Uterus (tissue), 2 donors: ENCODE measurements around the gene ERC2.

Experiments used
- POLR2A ChIP-seq, 2 donors: fragments of 450-650 bp; IDR thresholded peaks; one replicate each; pipeline ENCODE4 v1.6.1; 2016; ENCODE audit warnings: antibody characterized with exemption in 2 of 2, mild to moderate bottlenecking in 1 of 2, moderate library complexity in 1 of 2
- TF ChIP-seq, protein P1 (sequence below), 4 experiments: fragments of 200-600 bp in 2 of 4; fragments of 450-650 bp in 2 of 4; sonication (generic) in 2 of 4; IDR thresholded peaks; one replicate each; pipeline ENCODE4 v1.5.1; 2016 to 2019; ENCODE audit warnings: antibody characterized with exemption in 4 of 4, mild to moderate bottlenecking in 2 of 4, moderate library complexity in 1 of 4

DNA sequence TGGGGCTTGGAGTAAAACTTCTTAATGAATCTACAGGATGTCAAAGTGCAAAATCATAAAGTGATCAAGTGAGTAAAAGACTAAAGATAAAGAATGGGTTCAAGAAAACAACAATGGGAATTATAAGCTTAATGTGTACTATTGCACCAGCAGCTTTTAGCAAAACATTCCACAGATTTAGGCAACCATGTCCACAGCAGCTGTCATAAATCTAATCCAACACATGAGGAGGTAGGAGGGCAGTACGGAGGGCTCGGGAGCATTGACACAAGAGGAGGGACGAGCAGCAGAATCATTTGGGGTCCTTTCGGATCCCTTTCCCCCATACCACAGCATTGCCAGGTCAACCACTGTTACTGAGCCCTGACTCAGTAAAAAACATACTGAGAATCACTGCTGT lies 516.9 kb downstream of the ERC2 start:
- TF ChIP-seq, protein P1, sequence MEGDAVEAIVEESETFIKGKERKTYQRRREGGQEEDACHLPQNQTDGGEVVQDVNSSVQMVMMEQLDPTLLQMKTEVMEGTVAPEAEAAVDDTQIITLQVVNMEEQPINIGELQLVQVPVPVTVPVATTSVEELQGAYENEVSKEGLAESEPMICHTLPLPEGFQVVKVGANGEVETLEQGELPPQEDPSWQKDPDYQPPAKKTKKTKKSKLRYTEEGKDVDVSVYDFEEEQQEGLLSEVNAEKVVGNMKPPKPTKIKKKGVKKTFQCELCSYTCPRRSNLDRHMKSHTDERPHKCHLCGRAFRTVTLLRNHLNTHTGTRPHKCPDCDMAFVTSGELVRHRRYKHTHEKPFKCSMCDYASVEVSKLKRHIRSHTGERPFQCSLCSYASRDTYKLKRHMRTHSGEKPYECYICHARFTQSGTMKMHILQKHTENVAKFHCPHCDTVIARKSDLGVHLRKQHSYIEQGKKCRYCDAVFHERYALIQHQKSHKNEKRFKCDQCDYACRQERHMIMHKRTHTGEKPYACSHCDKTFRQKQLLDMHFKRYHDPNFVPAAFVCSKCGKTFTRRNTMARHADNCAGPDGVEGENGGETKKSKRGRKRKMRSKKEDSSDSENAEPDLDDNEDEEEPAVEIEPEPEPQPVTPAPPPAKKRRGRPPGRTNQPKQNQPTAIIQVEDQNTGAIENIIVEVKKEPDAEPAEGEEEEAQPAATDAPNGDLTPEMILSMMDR (IDR thresholded peaks at IDR 0.05): no peak
- TF ChIP-seq POLR2A (IDR thresholded peaks at IDR 0.05): no peak
